HG03460 (cell line): ENCODE results near the gene CUL9.

Source experiments
- ATAC-seq: cut with Tn5 transposase; IDR thresholded peaks from one replicate; pipeline ENCODE4 v1.9.1; 2021; ENCODE audit not compliant: unreplicated experiment

CUL9 gene

DNA sequence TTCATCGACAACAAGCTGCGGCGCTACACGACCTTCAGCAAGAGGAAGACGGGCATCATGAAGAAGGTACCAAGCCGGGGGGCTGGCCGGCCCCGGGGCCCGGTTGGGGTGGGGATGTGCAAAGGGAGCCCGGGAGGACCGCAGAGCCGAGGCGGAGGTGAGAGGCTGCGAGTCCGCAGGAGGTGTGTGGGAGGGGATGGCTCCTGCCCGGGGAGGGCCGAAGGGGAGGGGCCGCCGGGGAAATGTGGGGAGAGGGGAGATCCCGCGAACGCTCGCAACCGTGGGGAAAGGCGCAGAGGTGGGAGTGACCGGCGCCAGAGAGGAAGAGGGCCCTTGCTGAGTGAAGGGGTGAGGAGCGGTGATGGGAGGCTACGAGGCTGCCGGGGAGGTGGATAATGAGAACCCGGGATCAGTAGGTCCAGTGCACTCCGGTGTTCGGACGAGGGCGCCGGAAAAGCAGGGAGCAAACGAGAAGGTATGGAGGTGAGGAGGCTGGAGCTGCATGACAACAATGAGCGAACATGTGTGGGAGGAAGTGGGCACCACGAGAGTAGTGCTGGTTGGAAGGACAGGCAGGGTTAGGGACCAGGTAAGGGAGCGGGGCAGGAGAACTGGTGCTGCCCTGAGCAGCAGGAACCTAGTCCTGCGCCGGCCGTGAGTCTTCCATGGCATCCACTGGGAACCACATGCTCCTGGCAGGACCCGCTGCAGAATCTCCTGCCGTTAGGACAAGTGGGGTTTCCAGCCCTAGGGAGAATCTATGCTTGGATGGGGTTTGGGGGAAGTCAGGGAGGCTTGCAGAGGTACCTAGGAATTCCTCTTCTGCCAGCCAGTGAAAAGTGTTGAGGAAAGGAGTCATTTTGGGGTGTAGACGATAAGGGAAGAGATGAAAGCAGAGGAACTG is 9.6 kb upstream of the CUL9 start:
- no peak for ATAC-seq

- ATAC-seq = no peak
Measured at GRCh38 chr6:43173591-43174262, 8.3 kb upstream of the CUL9 start.

GRCh38 chr6:43174263-43175112 is 7.5 kb upstream of the CUL9 start:
- peak; percentile 65 for ATAC-seq

DNA sequence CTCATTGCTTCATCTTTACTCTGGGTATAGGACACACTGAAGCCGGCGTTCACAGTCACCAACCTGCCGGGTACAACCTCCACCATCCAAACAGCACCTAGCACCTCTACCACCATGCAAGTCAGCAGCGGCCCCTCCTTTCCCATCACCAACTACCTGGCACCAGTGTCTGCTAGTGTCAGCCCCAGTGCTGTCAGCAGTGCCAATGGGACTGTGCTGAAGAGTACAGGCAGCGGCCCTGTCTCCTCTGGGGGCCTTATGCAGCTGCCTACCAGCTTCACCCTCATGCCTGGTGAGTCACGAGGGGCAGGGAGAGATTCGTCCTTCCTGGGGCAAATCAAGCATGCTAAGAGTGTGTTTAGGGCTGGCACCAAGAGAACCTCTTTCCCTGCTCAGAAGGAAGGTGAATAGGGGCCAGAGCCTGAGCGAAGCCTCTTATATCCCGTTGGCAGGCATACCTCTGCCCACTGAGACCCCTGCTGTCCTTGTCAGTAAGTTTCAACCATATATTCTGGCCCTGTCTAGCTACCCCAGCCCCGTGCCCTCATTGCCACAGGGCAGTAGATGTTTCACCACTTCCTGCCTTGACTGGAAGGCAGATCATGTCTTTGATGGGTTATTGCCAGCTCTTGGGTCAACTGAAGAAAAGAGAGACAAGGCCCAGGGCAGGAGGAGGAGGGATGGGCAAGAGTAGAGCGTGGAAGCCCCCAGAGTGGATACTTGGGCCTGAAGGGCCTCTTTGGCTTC is 6.1 kb upstream of the CUL9 start:
- ATAC-seq = no peak

GRCh38 chr6:43176423-43176786 is 5.6 kb upstream of the CUL9 start:
- no peak for ATAC-seq

GRCh38 chr6:43178150-43178549 is 3.8 kb upstream of the CUL9 start:
- ATAC-seq = no peak

GRCh38 chr6:43178951-43179830 is 2.8 kb upstream of the CUL9 start:
- no peak for ATAC-seq

DNA sequence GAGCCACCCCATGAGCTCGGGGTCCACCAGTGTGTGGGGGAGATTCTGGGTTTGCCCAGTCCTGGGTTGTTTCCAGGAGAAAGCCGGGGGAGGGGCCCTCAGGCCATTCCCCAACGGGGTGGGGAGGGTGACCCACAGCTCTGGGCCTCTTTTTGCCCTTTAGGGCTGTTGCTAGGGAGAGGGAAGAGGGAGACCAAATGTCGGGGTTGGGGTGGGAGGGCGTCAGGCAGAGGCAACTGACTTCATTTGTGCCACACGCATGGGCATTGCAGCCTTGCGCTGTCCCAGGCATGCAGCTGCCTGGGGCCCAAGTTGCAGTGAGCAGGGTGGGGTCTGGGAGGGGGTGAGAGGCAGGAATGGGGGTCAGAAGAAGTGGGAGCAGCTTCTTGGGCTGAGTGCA is 1.9 kb upstream of the CUL9 start:
- ATAC-seq = no peak

DNA sequence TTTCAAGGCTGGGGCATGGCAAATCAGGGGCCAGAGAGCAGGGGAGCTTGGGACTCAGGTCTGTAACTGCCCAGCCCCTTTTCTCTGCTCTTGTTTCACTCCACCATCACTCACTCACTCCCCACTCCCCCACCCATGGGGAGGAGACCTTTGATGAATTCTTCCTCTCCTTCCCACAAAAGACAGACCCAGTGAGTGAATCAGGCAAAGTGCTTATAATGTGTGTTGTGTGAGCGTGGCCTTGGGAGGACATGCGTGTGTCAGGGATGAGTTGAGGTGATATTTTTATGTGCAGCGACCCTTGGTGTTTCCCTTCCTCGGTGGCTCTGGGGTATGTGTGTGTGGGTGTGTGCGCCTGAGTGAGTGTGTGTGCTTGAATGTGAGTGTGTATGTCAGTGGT is 1.0 kb upstream of the CUL9 start:
- no peak for ATAC-seq

- no peak for ATAC-seq
Measured at GRCh38 chr6:43181621-43181941, 415 bp upstream of the CUL9 start.

GRCh38 chr6:43183441-43183840 is 1.4 kb downstream of the CUL9 start:
- ATAC-seq = no peak

- no peak for ATAC-seq
Measured at GRCh38 chr6:43184268-43184985, 2.4 kb downstream of the CUL9 start.

- ATAC-seq = no peak
Measured at GRCh38 chr6:43185391-43185985, 3.5 kb downstream of the CUL9 start.

DNA sequence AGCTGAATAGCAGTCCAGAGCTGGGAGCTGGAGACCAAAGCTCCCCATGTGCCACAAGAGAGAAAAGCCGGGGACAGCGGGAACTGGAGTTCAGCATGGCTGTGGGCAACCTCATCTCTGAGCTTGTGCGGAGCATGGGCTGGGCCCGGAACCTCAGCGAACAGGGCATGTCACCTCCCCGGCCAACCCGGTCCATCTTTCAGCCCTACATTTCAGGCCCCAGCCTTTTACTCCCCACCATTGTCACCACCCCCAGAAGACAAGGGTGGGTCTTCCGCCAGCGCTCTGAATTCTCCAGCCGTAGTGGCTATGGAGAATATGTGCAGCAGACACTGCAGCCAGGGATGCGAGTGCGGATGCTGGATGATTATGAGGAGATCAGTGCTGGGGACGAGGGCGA is 4.0 kb downstream of the CUL9 start:
- no peak for ATAC-seq

GRCh38 chr6:43186706-43187105 is 4.7 kb downstream of the CUL9 start:
- ATAC-seq = no peak

- no peak for ATAC-seq
Measured at GRCh38 chr6:43187821-43188220, 5.8 kb downstream of the CUL9 start.

DNA sequence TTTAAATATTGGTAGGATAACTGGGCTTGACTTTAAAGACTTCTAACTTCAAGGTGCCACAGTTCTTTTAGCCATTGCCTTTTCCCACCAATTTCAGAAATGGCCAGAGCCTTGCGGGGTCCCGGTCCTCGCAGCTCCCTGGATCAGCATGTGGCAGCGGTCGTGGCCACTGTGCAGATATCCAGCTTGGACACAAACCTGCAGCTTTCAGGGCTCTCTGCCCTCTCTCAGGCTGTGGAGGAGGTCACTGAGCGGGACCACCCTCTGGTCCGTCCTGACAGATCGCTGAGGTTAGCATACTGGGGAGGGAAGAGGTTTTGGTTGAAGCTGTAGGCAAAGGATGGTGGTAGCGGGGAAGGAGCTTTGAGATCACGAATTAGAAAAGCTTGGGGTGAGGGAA is 6.4 kb downstream of the CUL9 start:
- ATAC-seq = no peak

DNA sequence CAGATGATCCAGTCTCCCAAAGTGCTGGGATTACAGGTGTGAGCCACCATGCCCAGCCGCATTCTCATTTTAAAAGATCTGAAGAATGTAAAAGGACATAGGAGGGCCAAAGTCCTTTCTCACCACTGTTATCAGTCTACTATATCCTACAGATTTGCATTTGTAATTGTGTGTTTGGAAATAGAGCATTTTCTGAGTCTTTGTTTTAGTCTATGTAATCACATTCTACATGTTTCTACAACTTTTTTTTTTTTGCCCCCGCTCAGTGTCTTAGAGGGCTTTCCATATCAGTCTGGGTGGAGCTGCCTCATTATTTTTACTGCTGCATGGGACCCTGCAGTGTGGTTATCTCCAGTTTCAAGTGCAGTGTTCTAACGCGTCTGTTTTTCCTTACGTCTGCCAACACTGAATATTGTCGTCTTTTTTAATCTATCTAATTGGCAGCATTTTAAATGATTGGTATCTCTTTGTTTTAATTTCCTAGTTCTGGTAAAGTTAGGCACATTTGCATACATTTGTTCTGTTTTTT is 7.8 kb downstream of the CUL9 start:
- no peak for ATAC-seq

DNA sequence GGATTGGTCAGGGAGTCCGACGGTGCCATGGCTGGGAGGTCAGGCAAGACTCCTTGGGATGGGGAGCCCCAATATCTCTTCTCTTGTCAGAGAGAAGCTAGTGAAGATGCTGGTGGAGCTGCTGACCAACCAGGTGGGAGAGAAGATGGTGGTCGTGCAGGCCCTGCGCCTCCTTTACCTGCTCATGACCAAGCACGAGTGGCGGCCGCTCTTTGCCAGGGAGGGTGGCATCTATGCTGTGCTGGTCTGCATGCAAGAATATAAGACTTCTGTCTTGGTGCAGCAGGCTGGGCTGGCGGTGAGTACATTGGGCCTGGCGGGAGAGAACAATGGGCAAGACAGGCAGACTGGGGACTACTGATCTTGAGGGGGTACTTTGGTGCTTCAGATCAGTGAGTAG is 10.9 kb downstream of the CUL9 start:
- no peak for ATAC-seq
